ENCODE data around the gene CPA1. TPM values are rescaled to one million over a fixed set of nuclear protein-coding genes. Genes with fewer than 3 reads are reported as not detected.

The CPA1 gene
- total RNA-seq, 2 donors from 2014 or later, result not detected

DNA sequence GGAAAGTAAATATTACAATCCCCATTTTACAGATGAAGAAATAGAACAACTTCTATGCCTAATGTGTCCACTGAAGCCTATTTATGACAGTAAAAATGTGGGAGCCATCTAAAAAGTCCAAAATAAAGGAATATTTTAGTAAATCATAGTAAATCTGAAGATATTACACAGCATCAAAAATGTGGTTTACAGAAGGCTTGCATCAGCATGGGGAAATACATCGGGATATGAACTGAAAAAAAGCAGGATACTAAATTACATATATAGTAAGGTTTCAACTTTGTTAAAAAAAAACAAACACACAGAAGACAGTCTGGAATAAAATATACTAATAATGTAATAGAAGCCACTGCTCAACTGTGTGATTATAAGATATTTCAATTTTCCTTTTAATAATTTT, 20.8 kb downstream of the CPA1 start:
- H3K9ac ChIP-seq (ENCODE audit: extremely low read depth, low read length, poor library complexity, severe bottlenecking), result no peak overlapping the region
- H3K4me1 ChIP-seq (ENCODE audit: control insufficient read depth, insufficient read depth, low read length), result no peaks in the 10 kb centered on the region
- no peaks in the 10 kb centered on the region for H3K9me3 ChIP-seq (ENCODE audit: control insufficient read depth, low read length)
- no peak overlapping the region for H3K4me3 Mint-ChIP-seq
- H3K27ac Mint-ChIP-seq, result no peak overlapping the region
- no peak overlapping the region for H3K27ac ChIP-seq (ENCODE audit: low read depth, low read length)
- no peaks in the 10 kb centered on the region for H3K9me3 Mint-ChIP-seq
- no peak overlapping the region for H3K4me3 ChIP-seq (ENCODE audit: low read length)
- no CpG with 5 or more reads among the region's 1 CpG for WGBS, 2 experiments (ENCODE audit: insufficient coverage in 1 of 2, insufficient read length in 1 of 2)
- no peaks in the 10 kb centered on the region for H3K36me3 ChIP-seq (ENCODE audit: control insufficient read depth, insufficient read depth, low read length)
- TF ChIP-seq, protein P1, sequence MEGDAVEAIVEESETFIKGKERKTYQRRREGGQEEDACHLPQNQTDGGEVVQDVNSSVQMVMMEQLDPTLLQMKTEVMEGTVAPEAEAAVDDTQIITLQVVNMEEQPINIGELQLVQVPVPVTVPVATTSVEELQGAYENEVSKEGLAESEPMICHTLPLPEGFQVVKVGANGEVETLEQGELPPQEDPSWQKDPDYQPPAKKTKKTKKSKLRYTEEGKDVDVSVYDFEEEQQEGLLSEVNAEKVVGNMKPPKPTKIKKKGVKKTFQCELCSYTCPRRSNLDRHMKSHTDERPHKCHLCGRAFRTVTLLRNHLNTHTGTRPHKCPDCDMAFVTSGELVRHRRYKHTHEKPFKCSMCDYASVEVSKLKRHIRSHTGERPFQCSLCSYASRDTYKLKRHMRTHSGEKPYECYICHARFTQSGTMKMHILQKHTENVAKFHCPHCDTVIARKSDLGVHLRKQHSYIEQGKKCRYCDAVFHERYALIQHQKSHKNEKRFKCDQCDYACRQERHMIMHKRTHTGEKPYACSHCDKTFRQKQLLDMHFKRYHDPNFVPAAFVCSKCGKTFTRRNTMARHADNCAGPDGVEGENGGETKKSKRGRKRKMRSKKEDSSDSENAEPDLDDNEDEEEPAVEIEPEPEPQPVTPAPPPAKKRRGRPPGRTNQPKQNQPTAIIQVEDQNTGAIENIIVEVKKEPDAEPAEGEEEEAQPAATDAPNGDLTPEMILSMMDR (conservative IDR thresholded peaks at IDR 0.05), result no peak
- no peak for DNase-seq
- H3K27me3 ChIP-seq (ENCODE audit: control insufficient read depth, insufficient read depth, low read length, poor library complexity, severe bottlenecking), result no peaks in the 10 kb centered on the region
- H3K36me3 Mint-ChIP-seq (ENCODE audit: low read depth), result no peaks in the 10 kb centered on the region
- no peaks in the 10 kb centered on the region for H3K27me3 Mint-ChIP-seq (ENCODE audit: insufficient read depth)
- H3K4me1 Mint-ChIP-seq, result no peaks in the 10 kb centered on the region

DNA sequence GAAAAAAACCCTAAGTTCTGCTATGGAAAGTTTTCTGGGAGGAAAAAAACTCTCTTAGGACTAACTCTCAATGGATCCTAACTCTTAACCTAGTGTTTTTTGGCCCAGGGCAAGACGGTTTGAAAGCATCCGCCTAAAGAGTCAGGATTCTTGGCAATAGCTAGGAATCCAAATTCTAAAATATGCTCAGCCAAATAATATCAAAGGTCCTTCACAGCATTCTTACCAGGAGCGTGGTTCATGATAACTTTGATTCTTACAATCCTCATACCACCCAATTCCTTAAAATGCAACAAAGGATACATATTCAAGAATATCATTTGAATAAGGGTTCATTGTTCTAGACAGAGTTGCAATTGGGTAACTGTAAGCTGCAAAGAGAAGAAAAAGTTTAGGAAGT, 21.3 kb downstream of the CPA1 start:
- no peaks in the 10 kb centered on the region for H3K36me3 Mint-ChIP-seq (ENCODE audit: low read depth)
- WGBS, 2 experiments (ENCODE audit: insufficient coverage in 1 of 2, insufficient read length in 1 of 2), result 85 to 93% methylated on average over 2 to 3 of the region's 3 CpGs

DNA sequence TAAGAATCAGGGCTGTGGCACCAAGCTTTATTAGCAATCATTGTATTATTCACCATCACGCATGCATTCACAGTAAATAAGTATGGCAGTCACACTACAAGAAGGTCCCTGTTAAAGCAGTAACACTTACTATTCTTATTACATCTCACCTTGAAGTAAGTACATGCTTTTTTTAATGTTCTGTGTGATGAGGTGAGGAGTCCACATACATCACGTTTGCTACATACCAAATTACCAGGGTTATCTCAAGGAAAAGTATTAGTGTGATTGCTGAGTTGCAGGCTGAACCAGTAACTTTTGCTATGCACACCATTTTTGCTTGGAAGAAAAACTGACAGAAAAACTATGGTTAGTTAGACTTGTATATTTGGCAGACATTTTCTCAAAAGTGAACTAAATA, 24.7 kb downstream of the CPA1 start:
- H3K9me3 Mint-ChIP-seq, result no peaks in the 10 kb centered on the region
- H3K4me3 Mint-ChIP-seq, result no peak overlapping the region
- TF ChIP-seq, protein P1 (conservative IDR thresholded peaks at IDR 0.05), result no peak
- 96 to 100% methylated on average over 1 to 2 of the region's 2 CpGs for WGBS, 2 experiments (ENCODE audit: insufficient coverage in 1 of 2, insufficient read length in 1 of 2)
- no peak overlapping the region for H3K4me3 ChIP-seq (ENCODE audit: low read length)
- no peaks in the 10 kb centered on the region for H3K9me3 ChIP-seq (ENCODE audit: control insufficient read depth, low read length)
- no peaks in the 10 kb centered on the region for H3K27me3 ChIP-seq (ENCODE audit: control insufficient read depth, insufficient read depth, low read length, poor library complexity, severe bottlenecking)
- H3K36me3 Mint-ChIP-seq (ENCODE audit: low read depth), result peaks cover 2% of the 10 kb centered on the region
- H3K27me3 Mint-ChIP-seq (ENCODE audit: insufficient read depth), result no peaks in the 10 kb centered on the region
- no peaks in the 10 kb centered on the region for H3K4me1 ChIP-seq (ENCODE audit: control insufficient read depth, insufficient read depth, low read length)
- H3K9ac ChIP-seq (ENCODE audit: extremely low read depth, low read length, poor library complexity, severe bottlenecking), result no peak overlapping the region
- H3K4me1 Mint-ChIP-seq, result no peaks in the 10 kb centered on the region
- H3K27ac ChIP-seq (ENCODE audit: low read depth, low read length), result no peak overlapping the region
- no peaks in the 10 kb centered on the region for H3K36me3 ChIP-seq (ENCODE audit: control insufficient read depth, insufficient read depth, low read length)
- no peak for DNase-seq
- H3K27ac Mint-ChIP-seq, result no peak overlapping the region

More for the DNA sequence above, 21.3 kb downstream of the CPA1 start:
- H3K36me3 ChIP-seq (ENCODE audit: control insufficient read depth, insufficient read depth, low read length), result no peaks in the 10 kb centered on the region
- H3K9me3 ChIP-seq (ENCODE audit: control insufficient read depth, low read length), result no peaks in the 10 kb centered on the region
- no peaks in the 10 kb centered on the region for H3K27me3 ChIP-seq (ENCODE audit: control insufficient read depth, insufficient read depth, low read length, poor library complexity, severe bottlenecking)
- TF ChIP-seq, protein P1 (conservative IDR thresholded peaks at IDR 0.05), result no peak
- no peak overlapping the region for H3K4me3 Mint-ChIP-seq
- H3K4me1 Mint-ChIP-seq, result no peaks in the 10 kb centered on the region
- H3K9me3 Mint-ChIP-seq, result no peaks in the 10 kb centered on the region
- no peak for DNase-seq
- H3K27ac ChIP-seq (ENCODE audit: low read depth, low read length), result no peak overlapping the region
- H3K27ac Mint-ChIP-seq, result no peak overlapping the region
- H3K27me3 Mint-ChIP-seq (ENCODE audit: insufficient read depth), result no peaks in the 10 kb centered on the region
- H3K9ac ChIP-seq (ENCODE audit: extremely low read depth, low read length, poor library complexity, severe bottlenecking), result no peak overlapping the region
- H3K4me3 ChIP-seq (ENCODE audit: low read length), result no peak overlapping the region
- H3K4me1 ChIP-seq (ENCODE audit: control insufficient read depth, insufficient read depth, low read length), result no peaks in the 10 kb centered on the region

Data from endodermal cell (in vitro differentiated cells).